Activated CD8-positive, alpha-beta T cell treated with anti-CD3 and anti-CD28 coated beads, Interleukin-2, amount 10 ng/mL, durations not matched to agents 7 days and 5 days (primary cell): Measurements from ENCODE around the gene NUMB. TPM values are rescaled to one million over a fixed set of nuclear protein-coding genes. Genes with fewer than 3 reads are reported as not detected.

ENCODE experiments used
- ATAC-seq: fragments of 150-1000 bp; cut with Tn5 transposase; one replicate; pipeline ENCODE4 v1.10.0; 2021; ENCODE audit warnings: moderate library complexity
- CTCF ChIA-PET: fragments of 350-600 bp; sonication (Branson Sonifier 250); formaldehyde crosslinking; loops from one replicate; lab custom pipeline; 2021; ENCODE audit warnings: antibody characterized with exemption; lab: Charles Lee
- POLR2A ChIA-PET: fragments of 350-600 bp; sonication (Branson Sonifier 250); formaldehyde crosslinking; loops from one replicate; lab custom pipeline; 2021; ENCODE audit warnings: antibody characterized with exemption; lab: Charles Lee
- DNase-seq: peaks from one replicate; pipeline ENCODE4 v3.0.0-alpha.2; 2020
- H3K27ac Mint-ChIP-seq: one replicate; pipeline ENCODE4 v1.8.0; 2021; ENCODE audit warnings: mild to moderate bottlenecking, mixed read lengths
- H3K27me3 Mint-ChIP-seq: one replicate; pipeline ENCODE4 v1.8.0; 2021; ENCODE audit warnings: low read depth, mixed read lengths
- H3K36me3 Mint-ChIP-seq: one replicate; pipeline ENCODE4 v1.8.0; 2021; ENCODE audit warnings: low read depth, mixed read lengths
- H3K4me1 Mint-ChIP-seq: one replicate; pipeline ENCODE4 v1.8.0; 2021; ENCODE audit warnings: low read depth, mixed read lengths
- H3K4me3 Mint-ChIP-seq: one replicate; pipeline ENCODE4 v1.8.0; 2021; ENCODE audit warnings: mild to moderate bottlenecking, mixed read lengths
- H3K9me3 Mint-ChIP-seq: one replicate; pipeline ENCODE4 v1.8.0; 2022; ENCODE audit warnings: mixed read lengths; ENCODE audit not compliant: insufficient read depth
- total RNA-seq, 2 experiments: library from RNA; stranded (reverse); gene quantifications; one replicate each; pipeline ENCODE4 v1.2.3, GENCODE V29; 2021

The NUMB gene
- total RNA-seq, 2 experiments from 2014 or later = 37.7 to 40.2 TPM

- Mint-ChIP-seq H3K4me3 (no peak overlapping the region), H3K36me3 (no peaks in the 10 kb centered on the region), H3K27ac (no peak overlapping the region), H3K9me3 (no peaks in the 10 kb centered on the region), H3K27me3 (no peaks in the 10 kb centered on the region), H3K4me1 (peaks cover 3% of the 10 kb centered on the region)
- DNase-seq = no peak
- no peak for ATAC-seq
- ChIA-PET POLR2A (no interaction called here), CTCF (no interaction called here)
Measured at GRCh38 chr14:73254247-73255004, 203.9 kb downstream of the NUMB start.

- no peak for DNase-seq
- POLR2A ChIA-PET = no interaction called here
- Mint-ChIP-seq H3K27ac (no peak overlapping the region), H3K4me3 (no peak overlapping the region), H3K36me3 (no peaks in the 10 kb centered on the region), H3K4me1 (peaks cover 5% of the 10 kb centered on the region), H3K9me3 (no peaks in the 10 kb centered on the region), H3K27me3 (peaks cover 2% of the 10 kb centered on the region)
- ATAC-seq = no peak
- CTCF ChIA-PET = no interaction called here
Measured at GRCh38 chr14:73253721-73254120, 204.6 kb downstream of the NUMB start.

- CTCF ChIA-PET = no interaction called here
- Mint-ChIP-seq H3K27ac (no peak overlapping the region), H3K9me3 (no peaks in the 10 kb centered on the region), H3K36me3 (no peaks in the 10 kb centered on the region), H3K27me3 (peaks cover 2% of the 10 kb centered on the region), H3K4me1 (peaks cover 9% of the 10 kb centered on the region), H3K4me3 (no peak overlapping the region)
- POLR2A ChIA-PET = no interaction called here
- DNase-seq (no peak), ATAC-seq (no peak)
Measured at GRCh38 chr14:73253323-73253610, 205.1 kb downstream of the NUMB start.

GRCh38 chr14:73252491-73253322 is 205.6 kb downstream of the NUMB start:
- Mint-ChIP-seq H3K9me3 (no peaks in the 10 kb centered on the region), H3K4me3 (no peak overlapping the region), H3K27ac (no peak overlapping the region), H3K27me3 (peaks cover 2% of the 10 kb centered on the region), H3K36me3 (no peaks in the 10 kb centered on the region), H3K4me1 (peaks cover 14% of the 10 kb centered on the region)
- ChIA-PET CTCF (no interaction called here), POLR2A (no interaction called here)
- ATAC-seq (no peak), DNase-seq (no peak)

GRCh38 chr14:73251516-73252215 is 206.7 kb downstream of the NUMB start:
- Mint-ChIP-seq H3K4me3 (no peak overlapping the region), H3K4me1 (peaks cover 24% of the 10 kb centered on the region), H3K36me3 (no peaks in the 10 kb centered on the region), H3K9me3 (no peaks in the 10 kb centered on the region), H3K27me3 (peaks cover 9% of the 10 kb centered on the region), H3K27ac (no peak overlapping the region)
- ATAC-seq = no peak
- ChIA-PET CTCF (no interaction called here), POLR2A (no interaction called here)
- DNase-seq = no peak

- CTCF ChIA-PET = no interaction called here
- no peak for DNase-seq
- Mint-ChIP-seq H3K27ac (peak overlapping the region; percentile 40), H3K9me3 (no peaks in the 10 kb centered on the region), H3K4me3 (no peak overlapping the region), H3K27me3 (peaks cover 10% of the 10 kb centered on the region), H3K4me1 (peaks cover 28% of the 10 kb centered on the region), H3K36me3 (no peaks in the 10 kb centered on the region)
- POLR2A ChIA-PET = no interaction called here
- no peak for ATAC-seq
Measured at GRCh38 chr14:73250781-73251500, 207.4 kb downstream of the NUMB start.

GRCh38 chr14:73250317-73250713 is 208.0 kb downstream of the NUMB start:
- Mint-ChIP-seq H3K4me3 (no peak overlapping the region), H3K4me1 (peaks cover 27% of the 10 kb centered on the region), H3K27me3 (peaks cover 10% of the 10 kb centered on the region), H3K36me3 (no peaks in the 10 kb centered on the region), H3K9me3 (no peaks in the 10 kb centered on the region), H3K27ac (no peak overlapping the region)
- POLR2A ChIA-PET = no interaction called here
- DNase-seq (no peak), ATAC-seq (no peak)
- CTCF ChIA-PET = no interaction called here

GRCh38 chr14:73249564-73250316 is 208.6 kb downstream of the NUMB start:
- no peak overlapping the region for H3K4me3 Mint-ChIP-seq
- ChIA-PET CTCF (no interaction called here), POLR2A (no interaction called here)
- DNase-seq = no peak
- H3K27me3 Mint-ChIP-seq = peaks cover 14% of the 10 kb centered on the region
- H3K27ac Mint-ChIP-seq = no peak overlapping the region
- ATAC-seq = no peak
- H3K36me3 Mint-ChIP-seq = no peaks in the 10 kb centered on the region
- peaks cover 29% of the 10 kb centered on the region for H3K4me1 Mint-ChIP-seq
- no peaks in the 10 kb centered on the region for H3K9me3 Mint-ChIP-seq

- no peak overlapping the region for H3K27ac Mint-ChIP-seq
- H3K36me3 Mint-ChIP-seq = no peaks in the 10 kb centered on the region
- POLR2A ChIA-PET = no interaction called here
- no peaks in the 10 kb centered on the region for H3K9me3 Mint-ChIP-seq
- CTCF ChIA-PET = no interaction called here
- H3K4me1 Mint-ChIP-seq = peaks cover 29% of the 10 kb centered on the region
- no peak for DNase-seq
- no peak overlapping the region for H3K4me3 Mint-ChIP-seq
- no peak for ATAC-seq
- peaks cover 20% of the 10 kb centered on the region for H3K27me3 Mint-ChIP-seq
Measured at GRCh38 chr14:73249108-73249507, 209.2 kb downstream of the NUMB start.

GRCh38 chr14:73248108-73248868 is 210.1 kb downstream of the NUMB start:
- H3K36me3 Mint-ChIP-seq = no peaks in the 10 kb centered on the region
- DNase-seq = peak; percentile 37
- ATAC-seq = no peak
- H3K4me3 Mint-ChIP-seq = no peak overlapping the region
- peaks cover 36% of the 10 kb centered on the region for H3K4me1 Mint-ChIP-seq
- H3K9me3 Mint-ChIP-seq = no peaks in the 10 kb centered on the region
- POLR2A ChIA-PET = no interaction called here
- H3K27me3 Mint-ChIP-seq = peaks cover 27% of the 10 kb centered on the region
- H3K27ac Mint-ChIP-seq = peak overlapping the region; percentile 54
- CTCF ChIA-PET = no interaction called here
